DMS53 treated with DMSO at 0.1 percent for 48 hours (cell line): ENCODE data around the gene NSA2.

Experiments
- DNase-seq: peaks from one replicate; lab custom pipeline; 2025; ENCODE audit not compliant: unreplicated experiment; lab: John Stamatoyannopoulos, UW

NSA2 gene

GRCh38 chr5:74810915-74811314 is 43.9 kb downstream of the NSA2 start:
- no peak for DNase-seq

GRCh38 chr5:74816875-74817274 is 49.8 kb downstream of the NSA2 start:
- no peak for DNase-seq

- DNase-seq = no peak
Measured at GRCh38 chr5:74822288-74822687, 55.2 kb downstream of the NSA2 start.

GRCh38 chr5:74829413-74829812 is 62.4 kb downstream of the NSA2 start:
- no peak for DNase-seq
